SK-N-MC (cell line): ENCODE data around the gene ANKRD45.
A peak's percentile ranks its signal among the peaks of the same experiment; 100 is the strongest.
"Not testable (repeated sequence)": the region's sequence is repeated elsewhere in the genome, so short reads cannot be mapped to it uniquely, and the experiment has no call there.

Experiments
- DNase-seq: peaks from one replicate; pipeline ENCODE4 v3.0.0-alpha.2; 2011; ENCODE audit warnings: low read depth, low spot score
- H3K27ac ChIP-seq: fragments of 200-600 bp; sonication (generic); 2 replicates; pipeline ENCODE4 v1.5.1; 2016; ENCODE audit warnings: mixed run types
- H3K36me3 ChIP-seq: fragments of 200-600 bp; sonication (generic); 2 replicates; pipeline ENCODE4 v1.6.1; 2017; ENCODE audit warnings: antibody characterized with exemption, low read length, mixed read lengths; ENCODE audit not compliant: insufficient read depth
- H3K4me3 ChIP-seq: fragments of 200-600 bp; sonication (generic); 2 replicates; pipeline ENCODE4 v1.5.1; 2016
- H3K9ac ChIP-seq: fragments of 200-600 bp; sonication (generic); 2 replicates; pipeline ENCODE4 v1.8.0; 2017; ENCODE audit warnings: mixed run types, mixed read lengths; ENCODE audit not compliant: insufficient read length
- H3K9me3 ChIP-seq: fragments of 200-600 bp; sonication (generic); 2 replicates; pipeline ENCODE4 v1.6.1; 2017; ENCODE audit warnings: low read depth, mild to moderate bottlenecking, antibody characterized with exemption, low read length, moderate library complexity, mixed read lengths
- EZH2 ChIP-seq: fragments of 200-600 bp; sonication (generic); IDR thresholded peaks from one replicate; pipeline ENCODE4 v1.6.1; 2017; ENCODE audit warnings: antibody characterized with exemption
- FOXP2 ChIP-seq: optimal IDR thresholded peaks from 2 replicates; pipeline ENCODE3; 2011; ENCODE audit warnings: mild to moderate bottlenecking, moderate library complexity; ENCODE audit not compliant: insufficient read depth; ENCODE audit errors: extremely low read length, control extremely low read depth
- POLR2AphosphoS5 ChIP-seq: IDR thresholded peaks from 2 replicates; pipeline ENCODE4 v1.6.1; 2012; ENCODE audit warnings: mild to moderate bottlenecking, low read depth, low read length, borderline replicate concordance

Gene ANKRD45

GRCh38 chr1:173693238-173693637, 23.6 kb upstream of the ANKRD45 start:
- Histone ChIP-seq H3K9ac (no peak overlapping the region), H3K9me3 (no peaks in the 10 kb centered on the region), H3K4me3 (no peak overlapping the region), H3K27ac (no peak overlapping the region), H3K36me3 (no peaks in the 10 kb centered on the region)
- DNase-seq, result no peak
- TF ChIP-seq FOXP2, result no peak
- no peak for TF ChIP-seq EZH2
- TF ChIP-seq POLR2AphosphoS5, result no peak

GRCh38 chr1:173688300-173688699, 18.6 kb upstream of the ANKRD45 start:
- no peak overlapping the region for H3K27ac ChIP-seq
- H3K9ac ChIP-seq, result no peak overlapping the region
- no peaks in the 10 kb centered on the region for H3K36me3 ChIP-seq
- no peak for DNase-seq
- H3K9me3 ChIP-seq, result no peaks in the 10 kb centered on the region
- no peak for TF ChIP-seq FOXP2
- no peak for TF ChIP-seq EZH2
- TF ChIP-seq POLR2AphosphoS5, result no peak
- no peak overlapping the region for H3K4me3 ChIP-seq

DNA sequence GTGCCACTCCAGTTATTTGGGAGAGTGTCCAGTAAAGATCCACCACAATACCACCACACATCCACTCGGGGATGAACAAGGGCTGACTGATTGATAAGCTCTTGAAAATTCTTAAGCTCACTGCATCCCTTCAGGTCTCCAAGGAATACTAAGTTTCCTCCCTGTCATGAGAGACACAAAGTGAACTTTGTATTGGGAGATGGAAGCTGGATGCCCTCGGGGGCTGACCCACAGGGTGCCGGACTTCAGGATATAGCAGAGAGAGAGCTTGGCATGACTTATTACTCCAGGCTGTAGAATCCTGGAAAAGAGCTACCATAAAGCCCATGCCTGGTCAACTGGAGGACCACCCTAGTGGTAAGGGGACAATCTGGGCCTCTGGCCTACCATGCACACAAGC, 15.5 kb upstream of the ANKRD45 start:
- H3K36me3 ChIP-seq, H3K9me3 ChIP-seq, H3K9ac ChIP-seq, DNase-seq, H3K4me3 ChIP-seq, H3K27ac ChIP-seq: not testable (repeated sequence)

DNA sequence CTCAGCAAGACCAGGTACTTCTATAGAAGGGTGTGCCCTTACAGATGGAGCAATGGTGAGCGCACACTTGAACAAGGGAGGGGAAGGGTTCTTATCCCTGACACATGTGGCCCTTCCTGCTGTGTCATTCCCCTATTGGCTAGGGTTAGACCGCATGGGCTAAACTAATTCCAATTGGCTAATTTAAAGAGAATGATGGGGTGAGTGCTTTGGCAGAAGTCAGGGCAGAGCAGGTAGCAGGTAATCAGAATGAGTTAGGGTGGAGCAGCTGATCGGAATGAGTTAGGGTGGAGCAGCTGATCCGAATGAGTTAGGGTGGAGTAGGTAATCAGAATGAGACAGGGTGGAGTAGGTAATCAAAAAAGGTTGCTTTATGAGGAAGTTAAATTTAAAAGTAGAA, 14.2 kb upstream of the ANKRD45 start:
- not testable (repeated sequence) for H3K9ac ChIP-seq

GRCh38 chr1:173682184-173682583, 12.5 kb upstream of the ANKRD45 start:
- Histone ChIP-seq H3K36me3 (no peaks in the 10 kb centered on the region), H3K27ac (peak overlapping the region; percentile 66; the same call in 1 of the 2 replicates), H3K9ac (no peak overlapping the region), H3K4me3 (no peak overlapping the region), H3K9me3 (no peaks in the 10 kb centered on the region)
- DNase-seq, result no peak
- no peak for TF ChIP-seq EZH2
- no peak for TF ChIP-seq FOXP2
- TF ChIP-seq POLR2AphosphoS5, result no peak

More for the DNA sequence above, 14.2 kb upstream of the ANKRD45 start:
- not testable (repeated sequence) for DNase-seq, H3K36me3 ChIP-seq, H3K4me3 ChIP-seq, H3K27ac ChIP-seq, H3K9me3 ChIP-seq

- not testable (repeated sequence) for DNase-seq, H3K36me3 ChIP-seq, H3K4me3 ChIP-seq
Observed at GRCh38 chr1:173680152-173680551, 10.5 kb upstream of the ANKRD45 start.

GRCh38 chr1:173674496-173674895, 4.8 kb upstream of the ANKRD45 start:
- not testable (repeated sequence) for H3K4me3 ChIP-seq, H3K9me3 ChIP-seq, H3K9ac ChIP-seq, H3K27ac ChIP-seq, H3K36me3 ChIP-seq, DNase-seq

More at GRCh38 chr1:173680152-173680551, 10.5 kb upstream of the ANKRD45 start:
- H3K27ac ChIP-seq, H3K9me3 ChIP-seq, H3K9ac ChIP-seq: not testable (repeated sequence)

DNA sequence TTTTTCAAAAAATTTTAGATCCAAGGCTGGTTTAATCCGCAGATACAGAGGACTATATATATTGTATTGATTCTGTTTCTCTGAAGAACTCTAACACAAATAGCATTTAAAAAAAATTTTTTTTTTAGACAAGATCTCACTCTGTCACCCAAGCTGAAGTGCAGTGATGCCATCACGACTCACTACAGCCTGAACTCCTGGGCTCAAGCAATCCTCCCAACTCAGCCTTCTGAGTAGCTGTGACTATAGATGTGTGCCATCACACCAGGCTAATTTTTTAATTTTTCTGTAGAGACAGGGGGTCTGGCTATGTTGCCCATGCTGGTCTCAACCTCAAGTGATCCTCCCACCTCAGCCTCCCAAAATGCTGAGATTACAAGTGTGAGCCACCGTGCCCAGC, 3.0 kb downstream of the ANKRD45 start:
- Histone ChIP-seq H3K9ac (no peak overlapping the region), H3K36me3 (no peaks in the 10 kb centered on the region), H3K4me3 (no peak overlapping the region), H3K9me3 (no peaks in the 10 kb centered on the region), H3K27ac (no peak overlapping the region)
- TF ChIP-seq POLR2AphosphoS5 (no peak), FOXP2 (no peak), EZH2 (no peak)
- no peak for DNase-seq

DNA sequence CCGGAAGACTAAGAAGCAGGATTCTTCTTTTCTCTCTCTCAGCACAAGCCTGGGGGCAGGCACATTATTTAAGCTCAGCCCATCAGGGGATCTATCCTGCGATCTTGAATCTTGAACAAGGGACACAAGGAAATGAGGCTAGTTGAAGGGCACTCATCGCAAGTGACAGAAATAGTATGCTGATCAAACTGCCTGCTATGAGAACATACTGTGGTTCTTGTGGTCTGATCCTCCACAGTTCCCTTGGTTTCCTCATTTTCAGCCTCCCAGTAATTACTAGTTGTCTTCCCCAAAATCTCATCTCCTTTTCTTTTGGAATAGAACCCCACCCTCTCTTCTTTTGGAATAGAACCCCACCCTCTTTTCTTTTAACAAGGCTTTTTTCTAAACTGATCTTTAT, 6.5 kb downstream of the ANKRD45 start:
- Histone ChIP-seq H3K9me3 (no peaks in the 10 kb centered on the region), H3K36me3 (no peaks in the 10 kb centered on the region), H3K9ac (no peak overlapping the region), H3K27ac (no peak overlapping the region), H3K4me3 (no peak overlapping the region)
- peak; percentile 37 for DNase-seq
- TF ChIP-seq POLR2AphosphoS5, result no peak
- no peak for TF ChIP-seq EZH2
- TF ChIP-seq FOXP2, result no peak

- H3K4me3 ChIP-seq, result no peak overlapping the region
- no peak for DNase-seq
- TF ChIP-seq FOXP2 (no peak), POLR2AphosphoS5 (no peak), EZH2 (no peak)
Observed at GRCh38 chr1:173661763-173662162, 7.9 kb downstream of the ANKRD45 start.

More at GRCh38 chr1:173661763-173662162, 7.9 kb downstream of the ANKRD45 start:
- Histone ChIP-seq H3K9ac (no peak overlapping the region), H3K27ac (no peak overlapping the region), H3K9me3 (no peaks in the 10 kb centered on the region), H3K36me3 (no peaks in the 10 kb centered on the region)
